ENCODE data around the gene GPC5. TPM values are rescaled to one million over a fixed set of nuclear protein-coding genes. Genes with fewer than 3 reads are reported as not detected.

GPC5 gene
- total and polyA plus RNA-seq, 9 of the 15 experiments (the other 6 are each of a cell fraction or from before 2014, with no cell fraction given) = 0.18 to 0.27 TPM; not detected in 7

- no peak overlapping the region for H3K9ac ChIP-seq (ENCODE audit: insufficient read depth in 1 of 2, low read depth in 2 of 2, low read length in 2 of 2)
- ATAC-seq (no peak), FAIRE-seq (no peak), DNase-seq (ENCODE audit: extremely low read depth in 1 of 4, low spot score in 3 of 4) (no peak)
- no peak overlapping the region for H3K4me3 ChIP-seq
- no peaks in the 10 kb centered on the region for H3K36me3 ChIP-seq (ENCODE audit: control insufficient read depth, insufficient read depth, low read length)
- 0% methylated on average over 1 of the region's 1 CpG for whole genome bisulfite sequencing (ENCODE audit: insufficient coverage, low coverage, missing lambda C conversion rate)
- intact Hi-C loops (cut with micrococcal nuclease) = no loop called here
- no peaks in the 10 kb centered on the region for H3K4me1 ChIP-seq (replicated peaks in 1 of 2; ENCODE audit: control insufficient read depth in 2 of 2, insufficient read depth in 2 of 2, low read length in 2 of 2)
- ChIA-PET POLR2A (interaction anchor here (0.6 kb wide), 1 partner anchor 786 kb away, joined by 3 read pairs; no protein-coding TSS in a partner anchor), CTCF (ENCODE audit: low intra/inter-chr PET ratio) (interaction anchor here (0.6 kb wide), 1 partner anchor 420 kb away, joined by 4 read pairs; no protein-coding TSS in a partner anchor)
- H3K9me3 ChIP-seq (replicated peaks; ENCODE audit: control insufficient read depth, insufficient read depth, low read depth, low read length) = no peaks in the 10 kb centered on the region
- no TSS peak for BruUV-seq (replicated peaks)
- no peak overlapping the region for H3K27ac ChIP-seq (ENCODE audit: extremely low read depth, low read depth, low read length)
- H3K27me3 ChIP-seq (ENCODE audit: control insufficient read depth in 2 of 2, insufficient read depth in 2 of 2, low read length in 2 of 2) = no peaks in the 10 kb centered on the region
- H2AFZ ChIP-seq (ENCODE audit: low read depth, low read length) = no peak overlapping the region
- no peaks in the 10 kb centered on the region for H3K79me2 ChIP-seq (ENCODE audit: control insufficient read depth, insufficient read depth, low read length)
- H3K4me2 ChIP-seq (ENCODE audit: insufficient read depth, low read length) = no peak overlapping the region
- H3K9me1 ChIP-seq (ENCODE audit: control insufficient read depth, insufficient read depth, low read length) = no peaks in the 10 kb centered on the region
- H4K20me1 ChIP-seq (replicated peaks; ENCODE audit: control insufficient read depth, insufficient read depth, low read length) = no peaks in the 10 kb centered on the region
- in situ Hi-C loops (cut with MboI) = loop anchor here (10.0 kb wide), 1 partner anchor 711 kb away; no protein-coding TSS in a partner anchor
- TF ChIP-seq E2F8 (IDR thresholded peaks at IDR 0.05; ENCODE audit: low read depth, partially characterized antibody) (no peak), ZNF740 (CRISPR knock-in tag; IDR thresholded peaks at IDR 0.05) (no peak), ZNF740 (tag; IDR thresholded peaks at IDR 0.05) (no peak), DLX4 (CRISPR knock-in tag; IDR thresholded peaks at IDR 0.05) (no peak), ZBTB2 (IDR thresholded peaks at IDR 0.05) (no peak), GTF2B (IDR thresholded peaks at IDR 0.05; ENCODE audit: extremely low read depth, insufficient read length) (no peak), HDAC8 (tag; IDR thresholded peaks at IDR 0.05) (no peak), NELFE (IDR thresholded peaks at IDR 0.05; ENCODE audit: insufficient read depth, insufficient read length) (no peak), SNAPC5 (CRISPR knock-in tag; IDR thresholded peaks at IDR 0.05) (no peak), GTF3C2 (IDR thresholded peaks at IDR 0.05; ENCODE audit: borderline replicate concordance, extremely low read depth, insufficient read length) (no peak), MAFF (IDR thresholded peaks at IDR 0.05; ENCODE audit: low read length) (no peak), ZKSCAN8 (CRISPR knock-in tag; IDR thresholded peaks at IDR 0.05) (no peak)
These were observed 195.0 kb downstream of the GPC5 start for GRCh38 chr13:91593456-91593855.
